ENCODE measurements around the gene PMP22. TPM values are rescaled to one million over a fixed set of nuclear protein-coding genes. Genes with fewer than 3 reads are reported as not detected.

The PMP22 gene
- total RNA-seq, 1 experiment from 2014 or later: 2.6 TPM

- intact Hi-C loops (cut with micrococcal nuclease; ENCODE audit: unreplicated experiment): no loop called here
- no peaks in the 10 kb centered on the region for H3F3A ChIP-seq (ENCODE audit: insufficient read depth, low read depth)
- no peaks in the 10 kb centered on the region for H4K20me1 ChIP-seq (ENCODE audit: insufficient read depth)
- no peaks in the 10 kb centered on the region for H3K36me3 ChIP-seq (ENCODE audit: low read depth)
- no peaks in the 10 kb centered on the region for H3K9me2 ChIP-seq (ENCODE audit: insufficient read depth)
- H3K79me2 ChIP-seq (ENCODE audit: low read depth): no peaks in the 10 kb centered on the region
- no peak overlapping the region for H3K27ac ChIP-seq
- H3K27me3 ChIP-seq (ENCODE audit: insufficient read depth, low read depth): peaks cover 73% of the 10 kb centered on the region
- no peaks in the 10 kb centered on the region for H3K9me3 ChIP-seq (ENCODE audit: insufficient read depth, low read depth)
- no peak overlapping the region for H3K4me2 ChIP-seq
- ChIA-PET POLR2A (ENCODE audit: unreplicated experiment) (no interaction called here), CTCF (no interaction called here)
- no peak overlapping the region for H2AFZ ChIP-seq
- no TSS peak for BruUV-seq (replicated peaks)
- H3K4me1 ChIP-seq (replicated peaks; ENCODE audit: insufficient read depth): no peaks in the 10 kb centered on the region
- H3K4me3 ChIP-seq: no peak overlapping the region
- DNase-seq: no peak
- TF ChIP-seq CTCF (conservative IDR thresholded peaks at IDR 0.05): no peak
Observed at GRCh38 chr17:15309236-15309635, 44.1 kb upstream of the PMP22 start.

DNA sequence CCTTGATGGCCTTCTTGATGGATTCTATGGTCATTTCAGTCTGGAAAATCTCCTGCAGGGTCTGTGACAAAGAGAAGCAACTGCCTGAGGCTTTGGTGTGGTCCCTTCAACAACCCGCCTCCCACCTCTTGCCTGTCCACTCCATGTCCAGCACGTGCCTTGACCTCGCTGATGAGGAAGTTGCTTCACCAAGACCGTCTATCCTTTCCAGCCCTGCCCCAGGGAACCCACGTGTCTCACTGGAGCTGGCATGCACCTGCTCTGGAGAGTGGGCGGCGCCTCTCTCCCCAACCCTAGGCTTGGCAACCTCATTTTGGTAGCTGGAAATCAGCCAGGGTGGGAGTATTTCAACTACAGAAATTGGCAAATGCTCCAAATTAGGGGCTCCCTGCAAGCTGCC, 43.6 kb upstream of the PMP22 start:
- intact Hi-C loops (cut with micrococcal nuclease; ENCODE audit: unreplicated experiment): no loop called here
- no peaks in the 10 kb centered on the region for H3K79me2 ChIP-seq (ENCODE audit: low read depth)
- no peaks in the 10 kb centered on the region for H4K20me1 ChIP-seq (ENCODE audit: insufficient read depth)
- no peaks in the 10 kb centered on the region for H3F3A ChIP-seq (ENCODE audit: insufficient read depth, low read depth)
- BruUV-seq (replicated peaks): no TSS peak
- H3K9me2 ChIP-seq (ENCODE audit: insufficient read depth): no peaks in the 10 kb centered on the region
- no peak for DNase-seq
- H2AFZ ChIP-seq: no peak overlapping the region
- H3K36me3 ChIP-seq (ENCODE audit: low read depth): no peaks in the 10 kb centered on the region
- no peaks in the 10 kb centered on the region for H3K4me1 ChIP-seq (replicated peaks; ENCODE audit: insufficient read depth)
- H3K4me3 ChIP-seq: no peak overlapping the region
- H3K27me3 ChIP-seq (ENCODE audit: insufficient read depth, low read depth): peaks cover 70% of the 10 kb centered on the region
- H3K4me2 ChIP-seq: no peak overlapping the region
- ChIA-PET CTCF (no interaction called here), POLR2A (ENCODE audit: unreplicated experiment) (no interaction called here)
- no peak overlapping the region for H3K27ac ChIP-seq
- TF ChIP-seq CTCF (conservative IDR thresholded peaks at IDR 0.05): no peak
- TF ChIP-seq EZH2 (IDR thresholded peaks at IDR 0.05; ENCODE audit: low read depth): no peak
- no peaks in the 10 kb centered on the region for H3K9me3 ChIP-seq (ENCODE audit: insufficient read depth, low read depth)

DNA sequence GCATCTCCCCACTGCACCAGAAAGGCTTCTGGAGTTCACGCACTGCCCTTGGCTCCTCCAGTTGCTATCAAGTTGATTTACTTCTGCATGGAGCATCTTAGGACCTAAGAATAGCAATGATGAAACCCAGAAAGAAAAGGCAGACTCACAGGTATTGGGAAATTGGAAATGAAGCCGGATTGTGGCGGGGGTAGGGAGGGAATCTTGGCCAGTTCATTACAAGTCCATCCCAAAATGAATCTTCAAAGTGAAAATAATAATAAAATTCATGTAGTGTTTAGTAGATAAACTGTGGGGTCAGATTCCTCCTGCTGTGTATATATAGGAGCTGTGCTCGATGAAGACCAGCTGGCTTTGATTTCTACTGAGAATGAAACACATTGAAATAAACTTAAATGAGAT, 42.6 kb upstream of the PMP22 start:
- CTCF ChIA-PET: no interaction called here
- no peaks in the 10 kb centered on the region for H4K20me1 ChIP-seq (ENCODE audit: insufficient read depth)
- POLR2A ChIA-PET (ENCODE audit: unreplicated experiment): no interaction called here

More for the DNA sequence above, 42.6 kb upstream of the PMP22 start:
- intact Hi-C loops (cut with micrococcal nuclease; ENCODE audit: unreplicated experiment): no loop called here
- no peak overlapping the region for H3K4me3 ChIP-seq
- H3K27ac ChIP-seq: no peak overlapping the region
- H3K79me2 ChIP-seq (ENCODE audit: low read depth): no peaks in the 10 kb centered on the region
- H3K36me3 ChIP-seq (ENCODE audit: low read depth): no peaks in the 10 kb centered on the region
- no peak for DNase-seq
- H3K9me2 ChIP-seq (ENCODE audit: insufficient read depth): no peaks in the 10 kb centered on the region
- H3K4me2 ChIP-seq: no peak overlapping the region
- H3F3A ChIP-seq (ENCODE audit: insufficient read depth, low read depth): no peaks in the 10 kb centered on the region
- H3K9me3 ChIP-seq (ENCODE audit: insufficient read depth, low read depth): no peaks in the 10 kb centered on the region
- TF ChIP-seq CTCF (conservative IDR thresholded peaks at IDR 0.05) (no peak), EZH2 (IDR thresholded peaks at IDR 0.05; ENCODE audit: low read depth) (no peak)
- BruUV-seq (replicated peaks): no TSS peak
- H3K27me3 ChIP-seq (ENCODE audit: insufficient read depth, low read depth): peaks cover 70% of the 10 kb centered on the region
- no peaks in the 10 kb centered on the region for H3K4me1 ChIP-seq (replicated peaks; ENCODE audit: insufficient read depth)
- H2AFZ ChIP-seq: no peak overlapping the region

Measured in PC-9 (cell line).